Hepatocyte (in vitro differentiated cells): ENCODE data around the gene SNX1.

ENCODE experiments used
- CTCF ChIP-seq: fragments of 200-600 bp; sonication (generic); IDR thresholded peaks from 2 replicates; pipeline ENCODE4 v1.5.1; 2016; ENCODE audit warnings: antibody characterized with exemption, mild to moderate bottlenecking; ENCODE audit not compliant: poor library complexity
- EZH2 ChIP-seq: fragments of 200-600 bp; sonication (generic); IDR thresholded peaks from 2 replicates; pipeline ENCODE4 v1.6.1; 2016; ENCODE audit warnings: antibody characterized with exemption, mild to moderate bottlenecking, borderline replicate concordance
- EZH2phosphoT487 ChIP-seq: fragments of 200-600 bp; sonication (generic); IDR thresholded peaks from one replicate; pipeline ENCODE4 v1.6.1; 2018; ENCODE audit warnings: antibody characterized with exemption, mild to moderate bottlenecking, low read depth, moderate library complexity; ENCODE audit not compliant: unreplicated experiment, severe bottlenecking

GRCh38 chr15:64153480-64154367, 57.9 kb downstream of the SNX1 start:
- no peak for TF ChIP-seq EZH2
- no peak for TF ChIP-seq EZH2phosphoT487
- TF ChIP-seq CTCF: peak; percentile 97
